Peyer's patch (tissue), 4 donors: Measurements from ENCODE around the gene IST1. TPM values are rescaled to one million over a fixed set of nuclear protein-coding genes. Genes with fewer than 3 reads are reported as not detected.

Experiments
- DNase-seq, 3 donors: peaks; one replicate each; pipeline ENCODE4 v3.0.0-alpha.2; 2017 to 2019
- H3K27ac ChIP-seq, 4 donors: fragments of 200-600 bp; sonication (generic); one replicate each; pipeline ENCODE4 v1.5.1; 2016 to 2019
- H3K27me3 ChIP-seq, 2 donors: fragments of 200-600 bp; sonication (generic); one replicate each; pipeline ENCODE4 v1.5.1; 2019
- H3K36me3 ChIP-seq, 3 donors: fragments of 200-600 bp; sonication (generic); one replicate each; pipeline ENCODE4 v1.5.1; 2016 to 2019
- H3K4me1 ChIP-seq, 4 donors: fragments of 200-600 bp; sonication (generic); one replicate each; pipeline ENCODE4 v1.5.1; 2016 to 2019
- H3K4me3 ChIP-seq, 4 donors: fragments of 200-600 bp; sonication (generic); 1 replicate in 3 of 4; 2 replicates in 1 of 4; pipeline ENCODE4 v1.5.1; 2016 to 2019; ENCODE audit warnings: mild to moderate bottlenecking in 1 of 4
- H3K9me3 ChIP-seq, 4 donors: fragments of 200-600 bp; sonication (generic); one replicate each; pipeline ENCODE4 v1.5.1; 2016 to 2019; ENCODE audit warnings: mild to moderate bottlenecking in 1 of 4
- POLR2A ChIP-seq, 2 donors: fragments of 450-650 bp; IDR thresholded peaks; one replicate each; pipeline ENCODE4 v1.5.1; 2017; ENCODE audit warnings: antibody characterized with exemption in 2 of 2, mild to moderate bottlenecking in 2 of 2, moderate library complexity in 2 of 2
- total RNA-seq, 4 donors: library from RNA; depleted of rRNA; stranded (reverse); fragments of >200 nt; gene quantifications; one replicate each; pipeline ENCODE4 v1.1.0, GENCODE V29; 2016
- TF ChIP-seq, protein P1 (sequence below), 6 experiments: fragments of 450-650 bp in 4 of 6; fragments of 200-600 bp in 2 of 6; sonication (generic) in 1 of 6; IDR thresholded peaks; one replicate each; pipeline ENCODE4 v1.5.1; 2017 to 2019; ENCODE audit warnings: antibody characterized with exemption in 6 of 6, mild to moderate bottlenecking in 3 of 6, moderate library complexity in 1 of 6

Gene IST1
- total RNA-seq, 4 donors from 2014 or later = 228 to 274 (median 261) TPM

DNA sequence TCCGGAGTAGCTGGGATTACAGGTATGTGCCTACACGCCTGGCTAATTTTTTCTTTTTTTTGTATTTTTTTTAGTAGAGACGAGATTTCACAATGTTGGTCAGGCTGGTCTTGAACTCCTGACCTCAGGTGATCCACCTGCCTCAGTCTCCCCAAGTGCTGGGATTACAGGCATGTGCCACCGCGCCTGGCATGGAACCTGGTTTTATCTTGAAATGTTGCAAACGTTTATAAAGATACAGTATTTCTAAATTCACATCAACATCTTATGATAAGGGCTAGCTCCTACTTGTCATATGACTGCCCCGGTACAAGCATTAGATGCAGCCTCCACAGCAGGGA, 1.5 kb upstream of the IST1 start:
- TF ChIP-seq, protein P1, sequence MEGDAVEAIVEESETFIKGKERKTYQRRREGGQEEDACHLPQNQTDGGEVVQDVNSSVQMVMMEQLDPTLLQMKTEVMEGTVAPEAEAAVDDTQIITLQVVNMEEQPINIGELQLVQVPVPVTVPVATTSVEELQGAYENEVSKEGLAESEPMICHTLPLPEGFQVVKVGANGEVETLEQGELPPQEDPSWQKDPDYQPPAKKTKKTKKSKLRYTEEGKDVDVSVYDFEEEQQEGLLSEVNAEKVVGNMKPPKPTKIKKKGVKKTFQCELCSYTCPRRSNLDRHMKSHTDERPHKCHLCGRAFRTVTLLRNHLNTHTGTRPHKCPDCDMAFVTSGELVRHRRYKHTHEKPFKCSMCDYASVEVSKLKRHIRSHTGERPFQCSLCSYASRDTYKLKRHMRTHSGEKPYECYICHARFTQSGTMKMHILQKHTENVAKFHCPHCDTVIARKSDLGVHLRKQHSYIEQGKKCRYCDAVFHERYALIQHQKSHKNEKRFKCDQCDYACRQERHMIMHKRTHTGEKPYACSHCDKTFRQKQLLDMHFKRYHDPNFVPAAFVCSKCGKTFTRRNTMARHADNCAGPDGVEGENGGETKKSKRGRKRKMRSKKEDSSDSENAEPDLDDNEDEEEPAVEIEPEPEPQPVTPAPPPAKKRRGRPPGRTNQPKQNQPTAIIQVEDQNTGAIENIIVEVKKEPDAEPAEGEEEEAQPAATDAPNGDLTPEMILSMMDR (IDR thresholded peaks at IDR 0.05) = no peak
- H3K27ac ChIP-seq = peak overlapping the region; percentile 91 to 98 (median 92)
- H3K4me1 ChIP-seq = peaks cover 0 to 32% (median 3%) of the 10 kb centered on the region in 4 donors
- H3K36me3 ChIP-seq = no peaks in the 10 kb centered on the region
- no peak for DNase-seq
- H3K9me3 ChIP-seq = no peaks in the 10 kb centered on the region
- H3K4me3 ChIP-seq = peak overlapping the region; percentile 64 to 99 (median 74)
- no peaks in the 10 kb centered on the region for H3K27me3 ChIP-seq

DNA sequence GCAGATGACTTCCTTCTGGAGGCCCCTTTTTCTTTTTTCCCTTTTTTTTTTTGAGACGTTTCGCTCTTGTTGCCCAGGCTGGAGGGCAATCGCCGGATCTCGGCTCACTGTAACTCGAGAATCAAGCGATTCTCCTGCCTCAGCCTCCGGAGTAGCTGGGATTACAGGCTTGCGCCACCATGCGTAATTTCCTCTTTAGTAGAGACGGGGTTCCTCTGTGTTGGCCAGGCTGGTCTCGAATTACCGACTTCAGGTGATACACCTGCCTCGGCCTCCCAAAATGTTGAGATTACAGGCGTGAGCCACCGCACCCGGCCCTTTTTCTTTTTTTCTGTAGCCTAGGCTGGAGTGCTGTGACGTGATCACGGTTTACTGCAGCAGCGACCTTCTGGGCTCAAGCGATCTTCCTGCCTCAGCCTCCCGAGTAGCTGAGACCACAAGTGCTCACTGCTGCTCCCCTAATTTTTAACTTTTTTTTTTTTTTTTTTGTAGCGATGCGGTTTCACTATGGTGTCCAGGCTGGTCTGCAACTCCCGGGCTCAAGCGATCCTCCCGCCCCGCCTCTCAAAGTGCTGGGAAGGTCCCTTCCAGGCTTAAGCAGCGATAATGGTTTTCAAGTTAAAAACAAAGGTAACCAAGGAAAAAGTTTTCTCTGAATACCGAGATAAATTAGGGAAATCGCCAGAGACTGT, 956 bp upstream of the IST1 start:
- DNase-seq = peak; percentile 59 to 82 (median 65)
- TF ChIP-seq POLR2A (IDR thresholded peaks at IDR 0.05) = no peak
- TF ChIP-seq, protein P1 (IDR thresholded peaks at IDR 0.05) = peak in 2 of 6 experiments; percentile 4 to 6
- peak overlapping the region; percentile 91 to 98 (median 92) for H3K27ac ChIP-seq
- H3K36me3 ChIP-seq = no peaks in the 10 kb centered on the region
- no peaks in the 10 kb centered on the region for H3K27me3 ChIP-seq
- peak overlapping the region; percentile 64 to 99 (median 74) for H3K4me3 ChIP-seq
- peaks cover 0 to 37% (median 5%) of the 10 kb centered on the region in 4 donors for H3K4me1 ChIP-seq
- no peaks in the 10 kb centered on the region for H3K9me3 ChIP-seq

DNA sequence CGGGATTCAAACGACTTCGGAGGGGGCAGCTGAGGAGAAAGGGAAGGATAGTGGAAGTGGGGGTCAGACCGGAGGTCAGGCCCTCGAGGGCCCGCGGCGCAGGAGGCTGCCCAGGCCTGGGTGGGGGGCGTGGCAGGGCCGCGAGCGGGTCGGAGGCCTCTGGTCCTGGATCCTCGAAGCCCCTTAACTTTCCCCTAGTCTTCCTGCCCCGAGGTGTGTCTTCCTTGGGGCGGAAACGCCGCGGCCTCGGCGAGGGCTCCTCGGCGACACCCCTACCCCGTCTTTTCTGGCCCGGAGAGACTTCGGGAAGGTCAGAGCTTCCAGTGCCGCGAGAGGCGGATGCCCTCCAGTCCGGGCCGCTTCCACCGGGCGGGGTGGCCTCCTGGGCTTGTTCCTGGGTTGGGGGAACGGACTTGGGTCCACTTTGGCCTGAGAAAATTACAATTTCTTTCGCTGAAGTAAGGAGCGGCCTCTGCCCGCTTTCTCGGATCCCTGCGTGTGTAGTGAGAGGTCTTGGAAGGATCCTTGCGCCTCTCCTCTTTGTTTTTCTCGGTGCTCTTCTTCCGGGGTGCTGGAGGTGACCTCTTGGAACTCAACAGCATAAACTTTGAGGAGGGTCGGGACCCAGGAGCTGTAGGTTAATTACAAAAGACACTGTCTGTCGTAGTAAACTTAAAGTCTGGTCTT, 491 bp downstream of the IST1 start:
- no peaks in the 10 kb centered on the region for H3K27me3 ChIP-seq
- peak overlapping the region; percentile 64 to 99 (median 74) for H3K4me3 ChIP-seq
- peaks cover 0 to 36% (median 9%) of the 10 kb centered on the region in 4 donors for H3K4me1 ChIP-seq
- peak overlapping the region; percentile 91 to 98 (median 92) for H3K27ac ChIP-seq
- no peaks in the 10 kb centered on the region for H3K9me3 ChIP-seq
- no peaks in the 10 kb centered on the region for H3K36me3 ChIP-seq
- DNase-seq = peak; percentile 27 to 66 (median 63)
- TF ChIP-seq, protein P1 (IDR thresholded peaks at IDR 0.05) = no peak
- peak; percentile 12 to 25 for TF ChIP-seq POLR2A (IDR thresholded peaks at IDR 0.05)

DNA sequence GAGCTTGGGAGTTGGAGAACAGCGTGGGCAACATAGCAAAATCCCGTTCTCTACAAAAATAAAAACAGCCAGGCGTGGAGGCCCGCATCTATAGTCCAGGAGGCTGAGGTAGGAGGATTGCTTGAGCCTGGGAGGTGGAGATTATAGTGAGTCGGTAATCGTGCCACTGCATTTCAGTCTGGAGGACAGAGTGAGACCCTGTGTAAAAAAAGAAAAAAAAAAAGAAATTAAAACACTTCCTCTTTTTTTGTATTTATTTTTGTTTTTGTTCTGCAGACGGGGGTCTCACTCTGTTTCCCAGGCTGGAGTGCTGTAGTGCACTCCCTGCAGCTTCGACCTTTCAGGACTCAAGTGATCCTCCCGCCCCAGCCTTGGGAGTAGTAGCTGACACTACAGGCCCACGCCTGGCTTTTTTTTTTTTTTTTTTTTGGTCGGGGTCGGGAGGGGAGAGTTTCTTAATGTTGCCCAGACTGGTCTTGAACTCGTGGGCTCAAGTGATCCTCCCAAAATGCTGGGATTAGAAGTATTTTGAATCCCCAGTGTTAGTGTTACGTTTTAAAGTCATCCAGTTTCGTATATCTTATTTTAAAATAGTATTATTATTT, 1.5 kb downstream of the IST1 start:
- peak in 1 of 3 donors; percentile 46 for DNase-seq
- H3K36me3 ChIP-seq = no peaks in the 10 kb centered on the region
- no peaks in the 10 kb centered on the region for H3K9me3 ChIP-seq
- H3K27me3 ChIP-seq = no peaks in the 10 kb centered on the region
- peak overlapping the region; percentile 64 to 99 (median 74) for H3K4me3 ChIP-seq
- TF ChIP-seq, protein P1 (IDR thresholded peaks at IDR 0.05) = no peak
- TF ChIP-seq POLR2A (IDR thresholded peaks at IDR 0.05) = no peak
- H3K4me1 ChIP-seq = peaks cover 0 to 38% (median 12%) of the 10 kb centered on the region in 4 donors
- peak overlapping the region in 3 of 4 donors; percentile 91 to 98 (median 92) for H3K27ac ChIP-seq

DNA sequence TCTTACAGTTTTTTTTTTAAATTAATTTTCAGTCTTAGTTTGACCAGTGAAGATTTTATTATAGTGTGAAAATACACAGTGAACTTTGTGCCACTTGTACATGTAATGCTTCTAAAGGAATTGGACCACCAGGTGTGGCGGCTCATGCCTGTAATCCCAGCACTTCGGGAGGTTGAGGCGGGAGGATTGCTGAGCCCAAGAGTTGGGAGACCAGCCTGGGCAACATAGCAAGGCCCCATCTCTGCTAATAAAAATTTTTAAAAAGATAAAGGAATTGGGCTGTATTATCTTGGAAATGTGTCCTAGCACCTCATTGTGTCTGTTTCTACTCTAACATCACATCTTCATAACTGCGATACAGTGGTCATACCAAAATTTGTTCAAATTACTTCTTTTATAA, 3.8 kb downstream of the IST1 start:
- peaks cover 0 to 52% (median 13%) of the 10 kb centered on the region in 4 donors for H3K4me1 ChIP-seq
- H3K27me3 ChIP-seq = no peaks in the 10 kb centered on the region
- H3K27ac ChIP-seq = no peak overlapping the region
- H3K36me3 ChIP-seq = no peaks in the 10 kb centered on the region
- no peak overlapping the region for H3K4me3 ChIP-seq
- H3K9me3 ChIP-seq = no peaks in the 10 kb centered on the region
- TF ChIP-seq, protein P1 (IDR thresholded peaks at IDR 0.05) = no peak
- no peak for TF ChIP-seq POLR2A (IDR thresholded peaks at IDR 0.05)
- no peak for DNase-seq
